SU-DHL-6 (cell line): Measurements from ENCODE around the gene TNFRSF25.

Source experiments
- CTCF ChIP-seq: fragments of 200-600 bp; sonication (generic); IDR thresholded peaks from one replicate; pipeline ENCODE4 v1.5.1; 2017; ENCODE audit warnings: antibody characterized with exemption, mild to moderate bottlenecking, low read length, moderate library complexity; ENCODE audit not compliant: insufficient read depth, poor library complexity, severe bottlenecking
- EZH2phosphoT487 ChIP-seq: fragments of 200-600 bp; sonication (generic), shearing (Covaris generic); conservative IDR thresholded peaks from 2 replicates; pipeline ENCODE4 v1.6.1; 2018; ENCODE audit warnings: mild to moderate bottlenecking, antibody characterized with exemption, low read length, moderate library complexity, mixed read lengths

GRCh38 chr1:6512245-6512907 is 46.4 kb upstream of the TNFRSF25 start:
- TF ChIP-seq CTCF: no peak
- TF ChIP-seq EZH2phosphoT487: no peak
